ENCODE measurements around the gene PLAC1. TPM values are rescaled to one million over a fixed set of nuclear protein-coding genes. Genes with fewer than 3 reads are reported as not detected.

Gene PLAC1
- total and polyA plus RNA-seq, 2 of the 13 experiments (the other 11 are each of a cell fraction or from before 2014, with no cell fraction given): 0.40 to 2.7 TPM

DNA sequence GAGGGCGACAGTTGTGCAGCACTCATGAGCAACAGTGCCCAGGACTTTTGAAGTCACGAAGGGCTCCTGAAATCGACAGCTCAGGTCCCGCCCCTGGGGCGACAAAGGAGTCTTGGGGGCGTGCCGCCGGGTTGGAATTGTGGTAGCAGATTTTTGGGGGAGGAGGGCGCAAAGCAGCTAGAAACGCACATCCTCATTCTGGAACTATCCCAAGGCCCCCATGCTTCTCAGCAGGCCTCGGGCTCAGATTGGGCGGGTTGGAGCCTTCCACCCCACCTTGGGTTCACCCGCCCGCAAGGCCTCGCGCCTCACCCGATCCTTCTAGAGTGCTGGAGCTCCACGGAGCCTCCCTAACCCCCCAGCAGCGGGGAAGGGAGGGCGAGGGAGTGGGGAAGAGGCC is 112.8 kb downstream of the PLAC1 start:
- Histone ChIP-seq H3K4me1 (ENCODE audit: insufficient read depth, low read length) (no peaks in the 10 kb centered on the region), H3K4me3 (replicated peaks in 1 of 3; ENCODE audit: insufficient read depth in 1 of 3, low read depth in 2 of 3, low read length in 3 of 3) (no peak overlapping the region), H2AFZ (ENCODE audit: low read length) (no peak overlapping the region), H3K9ac (ENCODE audit: insufficient read depth, low read depth, low read length) (no peak overlapping the region), H3K79me2 (ENCODE audit: insufficient read depth, low read length) (no peaks in the 10 kb centered on the region), H3K36me3 (replicated peaks in 1 of 2; ENCODE audit: control insufficient read depth in 1 of 2, insufficient read depth in 2 of 2, low read length in 2 of 2) (no peaks in the 10 kb centered on the region), H3K4me2 (ENCODE audit: low read depth, low read length) (no peak overlapping the region), H3K9me3 (ENCODE audit: low read length) (no peaks in the 10 kb centered on the region), H3K27me3 (ENCODE audit: control insufficient read depth in 1 of 2, insufficient read depth in 2 of 2, low read length in 2 of 2) (peaks cover 0 to 13% of the 10 kb centered on the region in 2 experiments; a peak in 1 of 5 replicates), H3K27ac (ENCODE audit: extremely low read length, insufficient read depth, low read length) (no peak overlapping the region), H4K20me1 (ENCODE audit: insufficient read depth, low read length) (no peaks in the 10 kb centered on the region)
- WGBS (ENCODE audit: low lambda C conversion rate): 100% methylated on average over 4 of the region's 20 CpGs
- ATAC-seq (no peak), FAIRE-seq (no peak), DNase-seq (ENCODE audit: low spot score) (no peak)
- ChIA-PET POLR2A (no interaction called here), CTCF (ENCODE audit: low intra/inter-chr PET ratio, low total read pairs) (no interaction called here)
- no peak for TF ChIP-seq NONO (IDR thresholded peaks at IDR 0.05)
- TF ChIP-seq NONO (CRISPR knock-in tag; conservative IDR thresholded peaks at IDR 0.05): no peak
- no peak for TF ChIP-seq IKZF4 (CRISPR knock-in tag; IDR thresholded peaks at IDR 0.05; ENCODE audit: borderline replicate concordance, low read depth, not compliant biosample characterization)
- TF ChIP-seq, protein P1, sequence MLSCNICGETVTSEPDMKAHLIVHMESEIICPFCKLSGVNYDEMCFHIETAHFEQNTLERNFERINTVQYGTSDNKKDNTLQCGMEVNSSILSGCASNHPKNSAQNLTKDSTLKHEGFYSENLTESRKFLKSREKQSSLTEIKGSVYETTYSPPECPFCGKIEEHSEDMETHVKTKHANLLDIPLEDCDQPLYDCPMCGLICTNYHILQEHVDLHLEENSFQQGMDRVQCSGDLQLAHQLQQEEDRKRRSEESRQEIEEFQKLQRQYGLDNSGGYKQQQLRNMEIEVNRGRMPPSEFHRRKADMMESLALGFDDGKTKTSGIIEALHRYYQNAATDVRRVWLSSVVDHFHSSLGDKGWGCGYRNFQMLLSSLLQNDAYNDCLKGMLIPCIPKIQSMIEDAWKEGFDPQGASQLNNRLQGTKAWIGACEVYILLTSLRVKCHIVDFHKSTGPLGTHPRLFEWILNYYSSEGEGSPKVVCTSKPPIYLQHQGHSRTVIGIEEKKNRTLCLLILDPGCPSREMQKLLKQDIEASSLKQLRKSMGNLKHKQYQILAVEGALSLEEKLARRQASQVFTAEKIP (CRISPR knock-in tag; IDR thresholded peaks at IDR 0.05; ENCODE audit: borderline replicate concordance): no peak
- TF ChIP-seq, protein P2, sequence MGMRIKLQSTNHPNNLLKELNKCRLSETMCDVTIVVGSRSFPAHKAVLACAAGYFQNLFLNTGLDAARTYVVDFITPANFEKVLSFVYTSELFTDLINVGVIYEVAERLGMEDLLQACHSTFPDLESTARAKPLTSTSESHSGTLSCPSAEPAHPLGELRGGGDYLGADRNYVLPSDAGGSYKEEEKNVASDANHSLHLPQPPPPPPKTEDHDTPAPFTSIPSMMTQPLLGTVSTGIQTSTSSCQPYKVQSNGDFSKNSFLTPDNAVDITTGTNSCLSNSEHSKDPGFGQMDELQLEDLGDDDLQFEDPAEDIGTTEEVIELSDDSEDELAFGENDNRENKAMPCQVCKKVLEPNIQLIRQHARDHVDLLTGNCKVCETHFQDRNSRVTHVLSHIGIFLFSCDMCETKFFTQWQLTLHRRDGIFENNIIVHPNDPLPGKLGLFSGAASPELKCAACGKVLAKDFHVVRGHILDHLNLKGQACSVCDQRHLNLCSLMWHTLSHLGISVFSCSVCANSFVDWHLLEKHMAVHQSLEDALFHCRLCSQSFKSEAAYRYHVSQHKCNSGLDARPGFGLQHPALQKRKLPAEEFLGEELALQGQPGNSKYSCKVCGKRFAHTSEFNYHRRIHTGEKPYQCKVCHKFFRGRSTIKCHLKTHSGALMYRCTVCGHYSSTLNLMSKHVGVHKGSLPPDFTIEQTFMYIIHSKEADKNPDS (CRISPR knock-in tag; IDR thresholded peaks at IDR 0.05): no peak
- TF ChIP-seq CHCHD3 (CRISPR knock-in tag; IDR thresholded peaks at IDR 0.05): no peak
- TF ChIP-seq, protein P3, sequence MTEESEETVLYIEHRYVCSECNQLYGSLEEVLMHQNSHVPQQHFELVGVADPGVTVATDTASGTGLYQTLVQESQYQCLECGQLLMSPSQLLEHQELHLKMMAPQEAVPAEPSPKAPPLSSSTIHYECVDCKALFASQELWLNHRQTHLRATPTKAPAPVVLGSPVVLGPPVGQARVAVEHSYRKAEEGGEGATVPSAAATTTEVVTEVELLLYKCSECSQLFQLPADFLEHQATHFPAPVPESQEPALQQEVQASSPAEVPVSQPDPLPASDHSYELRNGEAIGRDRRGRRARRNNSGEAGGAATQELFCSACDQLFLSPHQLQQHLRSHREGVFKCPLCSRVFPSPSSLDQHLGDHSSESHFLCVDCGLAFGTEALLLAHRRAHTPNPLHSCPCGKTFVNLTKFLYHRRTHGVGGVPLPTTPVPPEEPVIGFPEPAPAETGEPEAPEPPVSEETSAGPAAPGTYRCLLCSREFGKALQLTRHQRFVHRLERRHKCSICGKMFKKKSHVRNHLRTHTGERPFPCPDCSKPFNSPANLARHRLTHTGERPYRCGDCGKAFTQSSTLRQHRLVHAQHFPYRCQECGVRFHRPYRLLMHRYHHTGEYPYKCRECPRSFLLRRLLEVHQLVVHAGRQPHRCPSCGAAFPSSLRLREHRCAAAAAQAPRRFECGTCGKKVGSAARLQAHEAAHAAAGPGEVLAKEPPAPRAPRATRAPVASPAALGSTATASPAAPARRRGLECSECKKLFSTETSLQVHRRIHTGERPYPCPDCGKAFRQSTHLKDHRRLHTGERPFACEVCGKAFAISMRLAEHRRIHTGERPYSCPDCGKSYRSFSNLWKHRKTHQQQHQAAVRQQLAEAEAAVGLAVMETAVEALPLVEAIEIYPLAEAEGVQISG (CRISPR knock-in tag; IDR thresholded peaks at IDR 0.05): no peak
- no peak for TF ChIP-seq ZNF451 (CRISPR knock-in tag; IDR thresholded peaks at IDR 0.05)
- no peak for TF ChIP-seq CREM (IDR thresholded peaks at IDR 0.05)
- TF ChIP-seq CREM (CRISPR knock-in tag; IDR thresholded peaks at IDR 0.05): no peak
- TF ChIP-seq TEAD2 (CRISPR knock-in tag; IDR thresholded peaks at IDR 0.05): no peak
- TF ChIP-seq TAF15 (IDR thresholded peaks at IDR 0.05; ENCODE audit: low read depth, low read length, poor library complexity, severe bottlenecking): no peak
- TF ChIP-seq, protein P4, sequence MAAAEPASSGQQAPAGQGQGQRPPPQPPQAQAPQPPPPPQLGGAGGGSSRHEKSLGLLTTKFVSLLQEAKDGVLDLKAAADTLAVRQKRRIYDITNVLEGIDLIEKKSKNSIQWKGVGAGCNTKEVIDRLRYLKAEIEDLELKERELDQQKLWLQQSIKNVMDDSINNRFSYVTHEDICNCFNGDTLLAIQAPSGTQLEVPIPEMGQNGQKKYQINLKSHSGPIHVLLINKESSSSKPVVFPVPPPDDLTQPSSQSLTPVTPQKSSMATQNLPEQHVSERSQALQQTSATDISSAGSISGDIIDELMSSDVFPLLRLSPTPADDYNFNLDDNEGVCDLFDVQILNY (CRISPR knock-in tag; conservative IDR thresholded peaks at IDR 0.05): no peak
- TF ChIP-seq STAG1 (CRISPR knock-in tag; IDR thresholded peaks at IDR 0.05): no peak
- BruUV-seq (replicated peaks): no TSS peak
- in situ Hi-C loops (cut with HindIII; ENCODE audit: extremely low pct_ligation_motif_present, low pct_unique_long_range_greater_than_20kb) (no loop called here), intact Hi-C loops (cut with micrococcal nuclease; ENCODE audit: unreplicated experiment) (no loop called here)

All from HepG2 (cell line).